HEK293 (cell line): Measurements from ENCODE around the gene MAP7.

Source experiments
- CTCF ChIA-PET: fragments of 350-600 bp; formaldehyde crosslinking; extraction: SDS; loops from one replicate; lab custom pipeline; 2021; ENCODE audit warnings: antibody characterized with exemption; lab: Yijun Ruan, JAX
- POLR2A ChIA-PET: fragments of 300-600 bp; formaldehyde crosslinking; extraction: SDS; loops from one replicate; lab custom pipeline; 2020; ENCODE audit warnings: antibody characterized with exemption, inconsistent platforms; lab: Yijun Ruan, JAX
- H3K27ac ChIP-seq: fragments of 200-500 bp; sonication (Bioruptor generic); 2 replicates; pipeline ENCODE4 v1.5.1; 2014; ENCODE audit warnings: low read depth, low read length, control low read depth, inconsistent platforms; ENCODE audit errors: extremely low read depth
- H3K36me3 ChIP-seq, 2 experiments: fragments of 200-500 bp in 1 of 2; sonication (Bioruptor generic) in 1 of 2; 1 replicate in 1 of 2; 2 replicates in 1 of 2; pipeline ENCODE4 v1.5.1; 2014 to 2017; ENCODE audit warnings: inconsistent platforms in 2 of 2, low read length in 2 of 2; ENCODE audit not compliant: control insufficient read depth in 2 of 2, insufficient read depth in 1 of 2
- H3K4me1 ChIP-seq: fragments of 200-500 bp; sonication (Bioruptor generic); 2 replicates; pipeline ENCODE4 v1.5.1; 2014; ENCODE audit warnings: mild to moderate bottlenecking, low read length, inconsistent platforms; ENCODE audit not compliant: control insufficient read depth, insufficient read depth
- H3K4me3 ChIP-seq: 2 replicates; pipeline ENCODE4 v1.5.1; 2011; ENCODE audit warnings: low read depth, mild to moderate bottlenecking, control low read depth, low read length, moderate library complexity
- H3K9me3 ChIP-seq: fragments of 200-500 bp; sonication (Bioruptor generic); 2 replicates; pipeline ENCODE4 v1.5.1; 2014; ENCODE audit warnings: low read depth, low read length, inconsistent platforms; ENCODE audit not compliant: control insufficient read depth, insufficient read depth
- HIC1 ChIP-seq: fragments of 450-650 bp; formaldehyde crosslinking; IDR thresholded peaks from 2 replicates; pipeline ENCODE4 v1.5.1; 2016; ENCODE audit warnings: missing biosample characterization, missing genetic modification characterization
- KLF1 ChIP-seq: fragments of 450-650 bp; formaldehyde crosslinking; IDR thresholded peaks from 2 replicates; pipeline ENCODE4 v1.5.1; 2016; ENCODE audit warnings: missing biosample characterization, missing genetic modification characterization
- KLF7 ChIP-seq: fragments of 450-650 bp; formaldehyde crosslinking; IDR thresholded peaks from 2 replicates; pipeline ENCODE4 v1.5.1; 2016; ENCODE audit warnings: missing biosample characterization, missing genetic modification characterization, borderline replicate concordance
- MYNN ChIP-seq: fragments of 450-650 bp; formaldehyde crosslinking; IDR thresholded peaks from 2 replicates; pipeline ENCODE4 v1.5.1; 2016; ENCODE audit warnings: missing biosample characterization, missing genetic modification characterization, borderline replicate concordance
- SCRT2 ChIP-seq: fragments of 450-650 bp; formaldehyde crosslinking; IDR thresholded peaks from 2 replicates; pipeline ENCODE4 v1.5.1; 2016; ENCODE audit warnings: missing biosample characterization, missing genetic modification characterization
- ZBTB44 ChIP-seq: fragments of 450-650 bp; IDR thresholded peaks from 2 replicates; pipeline ENCODE4 v1.5.1; 2018; ENCODE audit warnings: missing biosample characterization, mild to moderate bottlenecking, missing genetic modification characterization
- ZNF138 ChIP-seq: fragments of 450-650 bp; formaldehyde crosslinking; IDR thresholded peaks from 2 replicates; pipeline ENCODE4 v1.5.1; 2016; ENCODE audit warnings: missing biosample characterization, missing genetic modification characterization, borderline replicate concordance
- ZNF174 ChIP-seq: fragments of 450-650 bp; formaldehyde crosslinking; IDR thresholded peaks from 2 replicates; pipeline ENCODE4 v1.5.0; 2017; ENCODE audit warnings: missing biosample characterization, mild to moderate bottlenecking, missing genetic modification characterization
- ZNF175 ChIP-seq: fragments of 450-650 bp; formaldehyde crosslinking; IDR thresholded peaks from 2 replicates; pipeline ENCODE4 v1.5.1; 2016; ENCODE audit warnings: missing biosample characterization, missing genetic modification characterization
- ZNF214 ChIP-seq: fragments of 450-650 bp; formaldehyde crosslinking; IDR thresholded peaks from 2 replicates; pipeline ENCODE4 v1.5.1; 2017; ENCODE audit warnings: missing biosample characterization, mild to moderate bottlenecking, missing genetic modification characterization, borderline replicate concordance
- ZNF23 ChIP-seq: fragments of 450-650 bp; formaldehyde crosslinking; IDR thresholded peaks from 2 replicates; pipeline ENCODE4 v1.5.1; 2016; ENCODE audit warnings: missing biosample characterization, missing genetic modification characterization, borderline replicate concordance
- ZNF248 ChIP-seq: fragments of 450-650 bp; formaldehyde crosslinking; IDR thresholded peaks from 2 replicates; pipeline ENCODE4 v1.5.1; 2017; ENCODE audit warnings: missing biosample characterization, missing genetic modification characterization
- ZNF341 ChIP-seq: fragments of 450-650 bp; formaldehyde crosslinking; IDR thresholded peaks from 2 replicates; pipeline ENCODE4; 2016; ENCODE audit warnings: low read depth, missing biosample characterization, missing genetic modification characterization
- ZNF404 ChIP-seq: fragments of 450-650 bp; formaldehyde crosslinking; IDR thresholded peaks from 2 replicates; pipeline ENCODE4 v1.5.1; 2017; ENCODE audit warnings: missing biosample characterization, missing genetic modification characterization
- ZNF488 ChIP-seq: fragments of 450-650 bp; formaldehyde crosslinking; IDR thresholded peaks from 2 replicates; pipeline ENCODE4 v1.5.1; 2016; ENCODE audit warnings: missing biosample characterization, missing genetic modification characterization
- ZNF530 ChIP-seq: fragments of 450-650 bp; formaldehyde crosslinking; IDR thresholded peaks from 2 replicates; pipeline ENCODE4 v1.5.1; 2016; ENCODE audit warnings: low read depth, missing biosample characterization, missing genetic modification characterization
- ZNF585B ChIP-seq: fragments of 450-650 bp; formaldehyde crosslinking; IDR thresholded peaks from 2 replicates; pipeline ENCODE4 v1.5.1; 2016; ENCODE audit warnings: missing biosample characterization, missing genetic modification characterization
- ZNF654 ChIP-seq: fragments of 450-650 bp; formaldehyde crosslinking; IDR thresholded peaks from 2 replicates; pipeline ENCODE4 v1.5.1; 2016; ENCODE audit warnings: low read depth, missing biosample characterization, missing genetic modification characterization
- ZNF704 ChIP-seq: fragments of 450-650 bp; formaldehyde crosslinking; IDR thresholded peaks from 2 replicates; pipeline ENCODE4 v1.5.1; 2016; ENCODE audit warnings: missing biosample characterization, missing genetic modification characterization
- ZNF792 ChIP-seq: fragments of 450-650 bp; formaldehyde crosslinking; IDR thresholded peaks from 2 replicates; pipeline ENCODE4 v1.5.1; 2016; ENCODE audit warnings: missing biosample characterization, missing genetic modification characterization
- TF ChIP-seq, protein P1 (sequence below): fragments of 450-650 bp; formaldehyde crosslinking; IDR thresholded peaks from 2 replicates; pipeline ENCODE4 v1.5.1; 2016; ENCODE audit warnings: missing biosample characterization, missing genetic modification characterization
- TF ChIP-seq, protein P2 (sequence below): fragments of 450-650 bp; formaldehyde crosslinking; optimal IDR thresholded peaks from 2 replicates; pipeline ENCODE3; 2016; ENCODE audit warnings: missing biosample characterization, mild to moderate bottlenecking, missing genetic modification characterization

MAP7 gene

DNA sequence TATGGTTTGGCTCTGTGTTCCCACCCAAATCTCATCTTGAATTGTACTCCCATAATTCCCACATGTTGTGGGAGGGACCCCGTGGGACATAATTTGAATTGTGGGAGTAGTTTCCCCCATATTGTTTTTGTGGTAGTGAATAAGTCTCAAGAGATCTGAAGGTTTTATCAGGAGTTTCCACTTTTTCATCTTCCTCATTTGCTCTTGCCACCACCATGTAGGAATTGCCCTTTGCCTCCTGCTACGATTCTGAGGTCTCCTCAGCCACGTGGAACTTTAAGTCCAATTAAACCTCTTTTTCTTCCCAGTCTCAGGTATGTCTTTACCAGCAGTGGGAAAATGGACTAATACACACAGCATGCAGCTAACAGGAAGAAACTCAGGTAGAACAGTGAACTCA lies 151.8 kb downstream of the MAP7 start:
- no peak for TF ChIP-seq KLF7
- no peak for TF ChIP-seq ZNF585B
- no peak for TF ChIP-seq ZNF404 (tag by site-specific recombination)
- TF ChIP-seq ZNF654 (tag by site-specific recombination), result no peak
- no peak for TF ChIP-seq ZNF341 (tag by site-specific recombination)
- TF ChIP-seq, protein P1, sequence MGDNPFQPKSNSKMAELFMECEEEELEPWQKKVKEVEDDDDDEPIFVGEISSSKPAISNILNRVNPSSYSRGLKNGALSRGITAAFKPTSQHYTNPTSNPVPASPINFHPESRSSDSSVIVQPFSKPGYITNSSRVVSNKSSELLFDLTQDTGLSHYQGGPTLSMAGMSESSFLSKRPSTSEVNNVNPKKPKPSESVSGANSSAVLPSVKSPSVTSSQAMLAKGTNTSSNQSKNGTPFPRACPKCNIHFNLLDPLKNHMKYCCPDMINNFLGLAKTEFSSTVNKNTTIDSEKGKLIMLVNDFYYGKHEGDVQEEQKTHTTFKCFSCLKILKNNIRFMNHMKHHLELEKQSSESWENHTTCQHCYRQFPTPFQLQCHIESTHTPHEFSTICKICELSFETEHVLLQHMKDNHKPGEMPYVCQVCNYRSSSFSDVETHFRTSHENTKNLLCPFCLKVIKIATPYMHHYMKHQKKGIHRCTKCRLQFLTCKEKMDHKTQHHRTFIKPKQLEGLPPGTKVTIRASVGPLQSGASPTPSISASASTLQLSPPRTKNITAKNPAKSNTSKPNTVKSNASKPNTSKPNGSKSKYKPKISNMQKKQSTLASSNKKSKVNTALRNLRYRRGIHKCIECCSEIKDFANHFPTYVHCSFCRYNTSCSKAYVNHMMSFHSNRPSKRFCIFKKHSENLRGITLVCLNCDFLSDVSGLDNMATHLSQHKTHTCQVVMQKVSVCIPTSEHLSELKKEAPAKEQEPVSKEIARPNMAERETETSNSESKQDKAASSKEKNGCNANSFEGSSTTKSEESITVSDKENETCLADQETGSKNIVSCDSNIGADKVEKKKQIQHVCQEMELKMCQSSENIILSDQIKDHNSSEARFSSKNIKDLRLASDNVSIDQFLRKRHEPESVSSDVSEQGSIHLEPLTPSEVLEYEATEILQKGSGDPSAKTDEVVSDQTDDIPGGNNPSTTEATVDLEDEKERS (tag by site-specific recombination), result no peak
- no peak for TF ChIP-seq ZBTB44
- TF ChIP-seq HIC1 (tag by site-specific recombination), result no peak
- TF ChIP-seq ZNF138, result no peak
- TF ChIP-seq ZNF704 (tag by site-specific recombination), result no peak
- no peak for TF ChIP-seq ZNF792 (tag by site-specific recombination)
- TF ChIP-seq ZNF174 (tag by site-specific recombination), result no peak
- no peak for TF ChIP-seq ZNF23 (tag by site-specific recombination)
- no peak for TF ChIP-seq ZNF175
- TF ChIP-seq SCRT2 (tag by site-specific recombination), result no peak
- ChIA-PET POLR2A (no interaction called here), CTCF (no interaction called here)

DNA sequence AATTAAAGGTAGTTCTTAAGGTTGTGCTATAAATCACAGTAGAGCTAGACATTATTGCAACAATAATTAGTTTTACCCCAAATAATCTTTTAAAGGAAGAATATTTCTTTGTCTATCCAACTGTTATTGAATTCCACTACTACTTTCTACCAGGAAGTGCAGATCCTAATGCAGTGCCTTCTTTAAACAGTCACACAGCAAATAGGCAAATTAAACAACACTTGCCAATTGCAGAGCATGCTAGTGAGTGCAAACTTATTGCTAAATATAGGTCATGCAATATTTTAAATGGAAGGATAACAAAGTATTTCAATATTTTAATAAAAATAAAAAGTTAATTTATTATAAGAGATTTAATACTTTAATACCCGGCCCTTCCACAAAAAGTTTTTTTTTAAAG lies 153.3 kb downstream of the MAP7 start:
- H3K36me3 ChIP-seq, result peaks cover 0 to 7% of the 10 kb centered on the region in 2 experiments; a peak in 2 of 3 replicates
- no peak overlapping the region for H3K4me3 ChIP-seq
- H3K27ac ChIP-seq, result no peak overlapping the region
- H3K9me3 ChIP-seq, result no peaks in the 10 kb centered on the region
- CTCF ChIA-PET, result interaction anchor here (0.6 kb wide), 1 partner anchor 96 kb away, joined by 3 read pairs; no protein-coding TSS in a partner anchor
- H3K4me1 ChIP-seq, result no peaks in the 10 kb centered on the region
- POLR2A ChIA-PET, result no interaction called here
- TF ChIP-seq ZNF488 (tag by site-specific recombination), result no peak
- no peak for TF ChIP-seq ZNF214 (tag by site-specific recombination)
- TF ChIP-seq, protein P2, sequence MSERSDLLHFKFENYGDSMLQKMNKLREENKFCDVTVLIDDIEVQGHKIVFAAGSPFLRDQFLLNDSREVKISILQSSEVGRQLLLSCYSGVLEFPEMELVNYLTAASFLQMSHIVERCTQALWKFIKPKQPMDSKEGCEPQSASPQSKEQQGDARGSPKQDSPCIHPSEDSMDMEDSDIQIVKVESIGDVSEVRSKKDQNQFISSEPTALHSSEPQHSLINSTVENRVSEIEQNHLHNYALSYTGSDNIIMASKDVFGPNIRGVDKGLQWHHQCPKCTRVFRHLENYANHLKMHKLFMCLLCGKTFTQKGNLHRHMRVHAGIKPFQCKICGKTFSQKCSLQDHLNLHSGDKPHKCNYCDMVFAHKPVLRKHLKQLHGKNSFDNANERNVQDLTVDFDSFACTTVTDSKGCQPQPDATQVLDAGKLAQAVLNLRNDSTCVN, result no peak
- TF ChIP-seq HIC1 (tag by site-specific recombination), result no peak
- no peak for TF ChIP-seq ZNF530 (tag by site-specific recombination)
- TF ChIP-seq ZNF248 (tag by site-specific recombination), result no peak
- no peak for TF ChIP-seq KLF1
- TF ChIP-seq MYNN (tag by site-specific recombination), result no peak

More for the DNA sequence above, 151.8 kb downstream of the MAP7 start:
- Histone ChIP-seq H3K9me3 (no peaks in the 10 kb centered on the region), H3K4me3 (no peak overlapping the region), H3K27ac (no peak overlapping the region), H3K36me3 (peaks cover 0 to 7% of the 10 kb centered on the region in 2 experiments; a peak in 2 of 3 replicates), H3K4me1 (peaks cover 1% of the 10 kb centered on the region; the same call in 1 of the 2 replicates)
